GM06990 (cell line): ENCODE results near the gene JAKMIP1.

Source experiments
- DNase-seq: peaks from one replicate; pipeline ENCODE4 v3.0.0-alpha.2; 2011; ENCODE audit not compliant: insufficient read length; ENCODE audit errors: extremely low read depth
- H3K27me3 ChIP-seq: replicated peaks from 2 replicates; pipeline ENCODE4 v1.6.0; 2011; ENCODE audit warnings: low read length; ENCODE audit not compliant: control insufficient read depth, insufficient read depth
- H3K36me3 ChIP-seq: 2 replicates; pipeline ENCODE4 v1.5.1; 2011; ENCODE audit warnings: low read length; ENCODE audit not compliant: control insufficient read depth, insufficient read depth
- H3K4me3 ChIP-seq: replicated peaks from 2 replicates; pipeline ENCODE4 v1.5.1; 2011; ENCODE audit warnings: low read depth, mild to moderate bottlenecking, control low read depth, low read length
- CTCF ChIP-seq: IDR thresholded peaks from 2 replicates; pipeline ENCODE4 v1.5.1; 2011; ENCODE audit warnings: low read length, control low read depth, mild to moderate bottlenecking, inconsistent platforms; ENCODE audit not compliant: insufficient read depth, poor library complexity, severe bottlenecking

JAKMIP1 gene

GRCh38 chr4:6230502-6230785 lies 30.1 kb upstream of the JAKMIP1 start:
- no peak overlapping the region for H3K4me3 ChIP-seq
- H3K36me3 ChIP-seq = no peaks in the 10 kb centered on the region
- no peak for DNase-seq
- no peak for TF ChIP-seq CTCF
- peaks cover under 1% of the 10 kb centered on the region for H3K27me3 ChIP-seq

DNA sequence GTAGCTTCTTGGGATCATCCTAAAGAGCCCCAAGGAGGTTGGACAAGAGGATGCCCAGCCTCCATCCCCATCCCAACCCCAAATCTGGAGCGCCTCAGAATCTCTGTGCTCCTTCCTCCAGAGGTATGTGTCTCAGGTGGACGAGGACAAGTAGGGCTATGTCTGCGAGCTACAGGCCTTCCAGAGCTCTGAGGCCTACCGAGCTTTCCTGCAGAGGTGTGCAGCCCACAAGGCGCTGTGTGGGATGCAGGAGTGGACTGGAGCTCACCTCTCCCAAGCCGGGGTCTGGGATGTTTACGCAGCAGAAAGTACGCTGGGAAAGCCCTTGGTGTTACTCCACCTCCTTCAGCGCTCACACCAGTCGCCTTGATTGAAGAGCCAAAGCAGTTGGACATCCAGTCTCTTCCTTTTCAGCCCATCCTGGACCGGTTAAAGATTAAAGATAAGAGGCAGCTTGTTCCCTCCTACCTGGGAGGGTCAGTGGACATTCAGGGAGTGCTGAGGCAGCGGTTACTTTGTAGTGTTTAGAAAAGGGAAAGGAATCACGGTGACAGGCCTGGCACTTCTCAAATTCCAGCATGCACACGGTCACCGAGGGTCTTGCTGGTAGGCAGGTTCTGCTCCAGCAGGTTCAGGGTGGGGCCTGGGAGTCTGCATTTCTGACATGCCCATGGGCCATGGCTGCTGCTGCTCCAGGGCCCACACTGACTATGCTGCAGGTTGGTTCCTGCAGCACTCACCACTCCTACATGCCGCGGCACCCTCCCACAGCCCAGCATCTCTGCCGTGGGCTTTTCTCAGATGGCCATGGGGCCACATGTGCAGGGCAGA lies 29.5 kb upstream of the JAKMIP1 start:
- no peak for DNase-seq
- no peak for TF ChIP-seq CTCF
- Histone ChIP-seq H3K27me3 (no peaks in the 10 kb centered on the region; the same call in 1 of the 2 replicates), H3K4me3 (no peak overlapping the region), H3K36me3 (no peaks in the 10 kb centered on the region)

DNA sequence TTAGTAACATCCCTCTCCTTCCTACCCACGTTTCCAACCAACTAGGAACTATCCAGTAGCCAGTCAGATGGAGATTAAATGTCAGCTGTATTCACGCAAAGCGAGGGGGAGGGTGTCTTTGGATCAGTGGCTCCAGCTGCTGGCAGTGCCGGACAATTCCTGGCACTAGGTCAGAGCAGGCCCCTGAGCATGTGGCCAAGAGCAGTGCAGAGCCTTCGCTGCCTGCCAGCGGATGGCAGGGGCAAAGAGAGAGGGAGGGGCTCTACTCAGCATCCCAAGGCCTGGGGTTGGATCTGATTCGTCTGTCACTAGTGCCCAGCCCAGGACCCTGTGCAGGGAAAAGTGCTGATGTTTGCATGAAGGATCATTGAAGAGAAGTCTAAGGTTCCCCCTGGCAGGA lies 28.7 kb upstream of the JAKMIP1 start:
- peaks cover 1% of the 10 kb centered on the region; the same call in 1 of the 2 replicates for H3K27me3 ChIP-seq
- H3K4me3 ChIP-seq = no peak overlapping the region
- no peak for TF ChIP-seq CTCF
- no peak for DNase-seq
- H3K36me3 ChIP-seq = no peaks in the 10 kb centered on the region

DNA sequence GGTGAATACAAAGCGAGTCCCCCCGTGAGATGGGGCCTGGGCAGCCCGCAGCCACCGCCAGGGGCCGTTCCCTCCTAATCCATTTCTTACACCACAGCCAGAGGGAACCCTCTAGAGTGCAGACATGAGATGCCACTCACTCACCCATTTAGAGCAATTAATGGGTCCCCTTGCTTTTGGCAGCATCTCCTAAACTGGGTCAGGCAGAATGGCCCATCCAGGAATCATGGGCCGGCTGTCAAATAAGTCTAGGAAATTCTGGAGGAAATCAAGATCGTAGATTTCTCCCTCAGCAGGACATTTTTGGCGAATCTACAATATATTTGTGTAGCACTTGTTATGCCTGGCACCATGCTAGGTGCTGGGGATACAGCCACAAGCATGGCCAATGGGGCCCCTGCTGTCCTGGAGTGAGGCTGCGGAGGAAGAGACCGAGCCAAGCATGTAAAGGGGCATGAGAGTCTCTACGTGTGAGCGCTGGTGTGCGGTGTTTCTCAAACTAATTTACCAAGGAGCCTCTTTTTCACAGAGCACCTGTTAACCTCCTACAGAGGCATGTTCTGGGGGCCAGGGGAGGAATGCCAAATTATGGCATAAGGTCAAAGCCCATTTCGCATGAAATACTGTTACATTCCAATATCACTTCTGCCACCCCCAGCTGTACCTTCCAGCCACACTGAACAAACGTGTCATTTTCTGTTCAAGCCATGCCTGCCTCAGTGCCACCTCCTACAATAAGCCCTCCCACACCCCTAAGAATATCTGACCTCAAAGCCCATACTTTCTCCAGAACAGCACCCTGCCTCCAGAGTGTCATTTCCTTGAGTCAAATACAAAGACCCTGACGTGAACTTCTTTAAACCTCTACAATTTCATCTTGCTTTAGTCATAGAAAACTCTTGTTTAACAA lies 28.1 kb upstream of the JAKMIP1 start:
- no peak for DNase-seq
- Histone ChIP-seq H3K4me3 (no peak overlapping the region), H3K27me3 (peaks cover 1% of the 10 kb centered on the region; the same call in 1 of the 2 replicates), H3K36me3 (no peaks in the 10 kb centered on the region)
- TF ChIP-seq CTCF = no peak

DNA sequence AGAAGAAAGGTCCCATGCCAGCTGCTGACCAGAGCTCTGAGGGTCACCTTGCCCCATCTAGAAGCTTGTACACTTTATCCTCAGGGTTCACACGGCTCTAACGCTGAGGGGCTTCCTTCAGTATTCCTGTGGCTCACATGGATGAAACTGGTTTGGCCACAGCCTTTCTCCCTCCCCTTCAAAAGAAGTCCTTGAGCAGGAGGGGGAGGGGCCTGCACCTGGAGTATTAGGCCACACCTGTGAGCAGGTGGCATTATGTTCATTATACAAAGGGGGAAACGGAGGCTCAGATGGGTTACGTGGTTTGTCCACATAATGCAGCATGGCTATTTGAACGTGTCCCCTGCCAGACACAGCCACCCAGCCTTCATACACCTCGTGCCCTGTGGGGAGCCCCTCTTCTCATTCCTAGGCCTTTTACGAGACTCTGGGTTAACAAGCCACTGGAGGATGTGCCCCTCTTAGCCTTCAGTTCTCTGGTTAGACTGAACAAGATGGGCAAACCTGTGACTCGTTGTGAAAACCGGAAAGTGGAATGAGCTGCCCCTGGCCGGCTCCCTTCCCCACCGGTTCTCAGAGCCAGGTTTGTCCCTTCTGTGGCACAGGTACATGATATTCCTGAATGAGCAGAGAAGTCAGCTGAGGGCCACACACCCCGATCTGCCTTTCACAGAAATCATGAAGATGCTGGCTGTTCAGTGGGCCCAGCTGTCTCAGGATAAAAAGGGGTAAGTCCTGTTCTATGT lies 27.2 kb upstream of the JAKMIP1 start:
- Histone ChIP-seq H3K4me3 (no peak overlapping the region), H3K27me3 (peaks cover 1% of the 10 kb centered on the region; the same call in 1 of the 2 replicates), H3K36me3 (no peaks in the 10 kb centered on the region)
- no peak for DNase-seq
- no peak for TF ChIP-seq CTCF
